GM12878 (cell line): Measurements from ENCODE around the gene KRTAP10-8. TPM values are rescaled to one million over a fixed set of nuclear protein-coding genes. Genes with fewer than 3 reads are reported as not detected.

Experiments used
- CUX1 ChIP-seq: IDR thresholded peaks from 2 replicates; pipeline ENCODE4 v1.6.1; 2012; ENCODE audit warnings: improper control_type of control experiment, low read depth, low read length; ENCODE audit not compliant: insufficient replicate concordance
- HSF1 ChIP-seq: fragments of 150-350 bp; IDR thresholded peaks from 2 replicates; pipeline ENCODE4 v1.6.1; 2014; ENCODE audit warnings: mild to moderate bottlenecking, low read depth, low read length
- IRF5 ChIP-seq: fragments of 450-650 bp; IDR thresholded peaks from 2 replicates; pipeline ENCODE4 v1.6.1; 2017; ENCODE audit warnings: borderline replicate concordance
- POLR2AphosphoS5 ChIP-seq: IDR thresholded peaks from 2 replicates; pipeline ENCODE4 v1.6.1; 2011; ENCODE audit warnings: mild to moderate bottlenecking, low read length, inconsistent platforms
- RBBP5 ChIP-seq: fragments of 200-600 bp; sonication (generic); conservative IDR thresholded peaks from 2 replicates; pipeline ENCODE4 v1.6.1; 2016
- SMAD5 ChIP-seq: IDR thresholded peaks from 2 replicates; pipeline ENCODE4 v1.6.1; 2016; ENCODE audit warnings: antibody characterized with exemption, low read depth
- polyA plus RNA-seq, 11 experiments: library from polyadenylated mRNA; depleted of rRNA in 4 of 11; unstranded in 6 of 11; stranded (reverse) in 5 of 11; fragments of >200 nt; fragmentation: Nextera tagmentation in 4 of 11; fragmentation: Illumina TruSeq in 1 of 11; extraction: Ambion mirVana in 4 of 11; extraction: Trizol in 1 of 11; gene quantifications; 1 replicate in 1 of 11; 2 replicates in 10 of 11; pipeline versions ENCODE4 v1.2.1 to v1.2.3, GENCODE V29; 2011 to 2016; ENCODE audit warnings: inconsistent platforms in 2 of 11, missing spikeins in 2 of 11, low read depth in 1 of 11
- total RNA-seq, 4 experiments: library from RNA; depleted of rRNA in 3 of 4; stranded (reverse); fragments of >200 nt in 3 of 4; fragmentation: Illumina TruSeq in 1 of 4; extraction: Trizol in 1 of 4; gene quantifications; 2 replicates each; pipeline versions ENCODE4 v1.2.1 to v1.2.3, GENCODE V29; 2013 to 2021

Gene KRTAP10-8
- total and polyA plus RNA-seq, 10 of the 15 experiments (the other 5 are each of a cell fraction or from before 2014, with no cell fraction given) = not detected

GRCh38 chr21:44592446-44593311, 19.2 kb upstream of the KRTAP10-8 start, which contains the start of gene KRTAP10-6 (continued):
- TF ChIP-seq CUX1 = no peak
- TF ChIP-seq RBBP5 = no peak
- no peak for TF ChIP-seq SMAD5
- no peak for TF ChIP-seq POLR2AphosphoS5
- no peak for TF ChIP-seq IRF5
- no peak for TF ChIP-seq HSF1
- TF ChIP-seq, all 136 proteins: peak for 0
